ENCODE data around the gene OR52A5.

Gene OR52A5

DNA sequence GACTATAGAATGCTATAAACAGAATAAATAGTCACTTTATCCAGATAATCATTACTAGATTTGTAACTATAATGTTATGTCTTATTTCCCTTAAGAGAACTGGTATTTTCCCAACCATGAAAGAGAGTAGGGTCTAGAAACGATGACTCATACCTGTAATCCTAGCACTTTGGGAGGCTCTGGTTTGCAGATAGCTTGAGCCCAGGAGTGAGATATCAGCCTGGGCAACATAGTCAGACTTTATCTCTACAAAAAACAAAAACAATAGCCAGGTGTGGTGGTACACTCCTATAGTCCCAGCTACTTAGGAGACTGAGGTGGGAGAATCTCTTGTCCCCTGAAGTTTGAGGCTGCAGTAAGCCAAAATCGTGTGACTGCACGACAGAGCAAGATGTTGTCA, 30.9 kb downstream of the OR52A5 start:
- no peak for DNase-seq

- DNase-seq = no peak
These were observed 35.1 kb downstream of the OR52A5 start for GRCh38 chr11:5103066-5103465.

- no peak for DNase-seq
These were observed 35.9 kb downstream of the OR52A5 start for GRCh38 chr11:5102246-5102645.

DNA sequence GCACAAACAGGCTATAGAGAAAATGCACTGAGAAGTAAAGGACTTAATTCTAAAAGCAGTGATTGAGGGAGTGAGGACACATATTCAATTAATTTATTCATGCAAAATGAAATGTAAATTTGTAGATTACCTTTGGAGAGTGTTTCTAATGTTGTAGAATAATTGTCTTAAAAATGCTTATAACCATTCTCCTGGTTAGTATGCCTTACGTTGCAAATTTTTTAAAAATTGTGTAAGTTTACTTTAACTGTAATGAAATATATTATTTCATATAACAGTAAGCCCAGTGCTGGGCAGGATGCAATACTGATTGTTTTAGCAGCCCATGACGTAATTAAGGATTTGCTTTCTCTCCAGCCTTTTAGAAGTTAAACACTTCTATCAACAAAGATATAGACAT, 42.1 kb downstream of the OR52A5 start:
- no peak for DNase-seq

- no peak for DNase-seq
These were observed 45.2 kb downstream of the OR52A5 start for GRCh38 chr11:5092821-5093585.

GRCh38 chr11:5090668-5091067, 47.5 kb downstream of the OR52A5 start:
- DNase-seq = no peak

GRCh38 chr11:5088556-5088955, 49.6 kb downstream of the OR52A5 start:
- no peak for DNase-seq

- DNase-seq = no peak
These were observed 54.6 kb downstream of the OR52A5 start for GRCh38 chr11:5083602-5084001.

- DNase-seq = no peak
These were observed 56.8 kb downstream of the OR52A5 start for GRCh38 chr11:5081405-5081804.
